Measurements from ENCODE around the gene TTLL11.

DNA sequence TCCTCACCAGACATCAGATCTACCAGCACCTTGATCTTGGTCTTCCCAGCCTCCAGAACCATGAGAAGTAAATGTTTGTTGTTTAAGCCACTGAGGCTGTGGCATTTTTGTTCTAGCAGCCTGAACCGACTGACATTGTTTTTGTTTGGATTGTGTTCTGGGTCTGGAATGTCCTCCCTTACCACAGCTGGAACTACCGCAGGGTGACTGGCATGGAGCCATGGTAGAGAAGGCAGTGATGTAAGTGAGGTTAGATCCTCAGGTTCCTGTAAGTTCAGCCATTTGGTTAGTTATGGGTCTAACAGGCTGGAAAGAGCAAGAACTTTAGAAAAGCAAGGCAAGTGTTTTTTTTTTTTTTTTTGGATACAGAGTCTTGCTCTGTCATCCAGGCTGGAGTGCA is 232.4 kb downstream of the TTLL11 start:
- no peak for TF ChIP-seq POLR2A (IDR thresholded peaks at IDR 0.05)
- TF ChIP-seq, protein P1, sequence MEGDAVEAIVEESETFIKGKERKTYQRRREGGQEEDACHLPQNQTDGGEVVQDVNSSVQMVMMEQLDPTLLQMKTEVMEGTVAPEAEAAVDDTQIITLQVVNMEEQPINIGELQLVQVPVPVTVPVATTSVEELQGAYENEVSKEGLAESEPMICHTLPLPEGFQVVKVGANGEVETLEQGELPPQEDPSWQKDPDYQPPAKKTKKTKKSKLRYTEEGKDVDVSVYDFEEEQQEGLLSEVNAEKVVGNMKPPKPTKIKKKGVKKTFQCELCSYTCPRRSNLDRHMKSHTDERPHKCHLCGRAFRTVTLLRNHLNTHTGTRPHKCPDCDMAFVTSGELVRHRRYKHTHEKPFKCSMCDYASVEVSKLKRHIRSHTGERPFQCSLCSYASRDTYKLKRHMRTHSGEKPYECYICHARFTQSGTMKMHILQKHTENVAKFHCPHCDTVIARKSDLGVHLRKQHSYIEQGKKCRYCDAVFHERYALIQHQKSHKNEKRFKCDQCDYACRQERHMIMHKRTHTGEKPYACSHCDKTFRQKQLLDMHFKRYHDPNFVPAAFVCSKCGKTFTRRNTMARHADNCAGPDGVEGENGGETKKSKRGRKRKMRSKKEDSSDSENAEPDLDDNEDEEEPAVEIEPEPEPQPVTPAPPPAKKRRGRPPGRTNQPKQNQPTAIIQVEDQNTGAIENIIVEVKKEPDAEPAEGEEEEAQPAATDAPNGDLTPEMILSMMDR (IDR thresholded peaks at IDR 0.05 in 4 of 5, conservative IDR thresholded peaks at IDR 0.05 in 1 of 5) = no peak
